T47D (cell line): ENCODE results near the gene LRRK1.
A peak's percentile ranks its signal among the peaks of the same experiment; 100 is the strongest.

Experiments
- DNase-seq, 2 experiments: peaks; one replicate each; pipeline versions ENCODE4 v3.0.0 to v3.0.0-alpha.2; 2011 to 2012; ENCODE audit warnings: low read depth in 1 of 2, low spot score in 1 of 2
- JUND ChIP-seq: IDR thresholded peaks from 2 replicates; pipeline ENCODE4 v1.6.1; 2012; ENCODE audit warnings: low read depth
- in situ Hi-C: cut with HindIII; loops from 2 replicates; pipeline ENCODE4 v1.10.0; 2016; ENCODE audit warnings: low sequenced_read_pairs, low pct_unique_long_range_greater_than_20kb

Gene LRRK1

GRCh38 chr15:100959066-100960050, 40.2 kb downstream of the LRRK1 start:
- DNase-seq: no peak
- no peak for TF ChIP-seq JUND
- in situ Hi-C loops: no loop called here

- in situ Hi-C loops: no loop called here
- no peak for DNase-seq
- no peak for TF ChIP-seq JUND
Measured at GRCh38 chr15:100966997-100967396, 47.8 kb downstream of the LRRK1 start.

- in situ Hi-C loops: no loop called here
- TF ChIP-seq JUND: no peak
- no peak for DNase-seq
Measured at GRCh38 chr15:100968050-100968966, 49.2 kb downstream of the LRRK1 start.

GRCh38 chr15:100972975-100973350, 53.8 kb downstream of the LRRK1 start:
- DNase-seq: no peak
- no peak for TF ChIP-seq JUND
- in situ Hi-C loops: no loop called here

GRCh38 chr15:100973351-100974111, 54.4 kb downstream of the LRRK1 start:
- in situ Hi-C loops: no loop called here
- no peak for DNase-seq
- TF ChIP-seq JUND: no peak

GRCh38 chr15:100975043-100975442, 55.9 kb downstream of the LRRK1 start:
- no peak for TF ChIP-seq JUND
- DNase-seq: no peak
- in situ Hi-C loops: no loop called here

GRCh38 chr15:100980410-100981046, 61.4 kb downstream of the LRRK1 start:
- no peak for TF ChIP-seq JUND
- no peak for DNase-seq
- in situ Hi-C loops: no loop called here

GRCh38 chr15:100981086-100981485, 61.9 kb downstream of the LRRK1 start:
- no peak for TF ChIP-seq JUND
- DNase-seq: no peak
- in situ Hi-C loops: no loop called here

GRCh38 chr15:100983221-100983620, 64.1 kb downstream of the LRRK1 start:
- DNase-seq: no peak
- in situ Hi-C loops: no loop called here
- TF ChIP-seq JUND: no peak

GRCh38 chr15:100985401-100985800, 66.2 kb downstream of the LRRK1 start:
- in situ Hi-C loops: no loop called here
- TF ChIP-seq JUND: no peak
- no peak for DNase-seq

GRCh38 chr15:100986158-100986896, 67.2 kb downstream of the LRRK1 start:
- TF ChIP-seq JUND: no peak
- in situ Hi-C loops: no loop called here
- DNase-seq: peak in 1 of 2 experiments; percentile 13
